IMR-90 (cell line): ENCODE results near the gene SNX22. TPM values are rescaled to one million over a fixed set of nuclear protein-coding genes. Genes with fewer than 3 reads are reported as not detected.

Source experiments
- ATAC-seq: fragments of 200-7000 bp; cut with Tn5 transposase; 2 replicates; pipeline ENCODE4 v1.9.1; 2020; ENCODE audit warnings: low read depth, mild to moderate bottlenecking, moderate library complexity
- BruUV-seq: library from RNA; stranded (reverse); fragments of 400-500 nt; replicated peaks from 2 replicates; lab custom pipeline; 2021; lab: Mats Ljungman, UMichigan
- CTCF ChIA-PET: fragments of 300-600 bp; formaldehyde crosslinking; extraction: SDS; loops from one replicate; lab custom pipeline; 2021; ENCODE audit warnings: antibody characterized with exemption; lab: Yijun Ruan, JAX
- POLR2A ChIA-PET: fragments of 300-600 bp; sonication (Branson Sonifier 250); formaldehyde crosslinking; loops from one replicate; lab custom pipeline; 2022; ENCODE audit warnings: antibody characterized with exemption; ENCODE audit not compliant: unreplicated experiment; lab: Charles Lee
- DNase-seq: peaks from one replicate; pipeline ENCODE4 v3.0.0; 2013
- H2AFZ ChIP-seq: replicated peaks from 2 replicates; pipeline ENCODE3; 2013; ENCODE audit warnings: low read length, mild to moderate bottlenecking; ENCODE audit not compliant: poor library complexity
- H2AK5ac ChIP-seq: 2 replicates; pipeline ENCODE4 v1.6.1; 2013; ENCODE audit warnings: low read depth, low read length, inconsistent platforms
- H2AK9ac ChIP-seq: replicated peaks from 2 replicates; pipeline ENCODE3; 2013; ENCODE audit warnings: mild to moderate bottlenecking, low read depth, low read length, moderate library complexity; ENCODE audit not compliant: poor library complexity
- H2BK120ac ChIP-seq: 2 replicates; pipeline ENCODE4 v1.6.1; 2013; ENCODE audit warnings: low read depth, low read length, inconsistent platforms
- H2BK15ac ChIP-seq: 3 replicates; pipeline ENCODE4 v1.6.1; 2013; ENCODE audit warnings: low read depth, low read length, inconsistent platforms
- H2BK20ac ChIP-seq: 2 replicates; pipeline ENCODE4 v1.6.1; 2013; ENCODE audit warnings: low read depth, mild to moderate bottlenecking, inconsistent platforms, low read length, moderate library complexity
- H2BK5ac ChIP-seq: 2 replicates; pipeline ENCODE4 v1.6.1; 2013; ENCODE audit warnings: mild to moderate bottlenecking, low read depth, low read length, inconsistent platforms; ENCODE audit not compliant: poor library complexity, severe bottlenecking
- H3K14ac ChIP-seq: replicated peaks from 2 replicates; pipeline ENCODE4 v1.6.1; 2013; ENCODE audit warnings: low read depth, low read length, inconsistent platforms
- H3K18ac ChIP-seq: 2 replicates; pipeline ENCODE4 v1.6.1; 2013; ENCODE audit warnings: low read depth, low read length, control low read depth
- H3K23ac ChIP-seq: 2 replicates; pipeline ENCODE4 v1.6.1; 2013; ENCODE audit warnings: low read depth, low read length, inconsistent platforms
- H3K27ac ChIP-seq: 2 replicates; pipeline ENCODE4 v1.5.1; 2013; ENCODE audit warnings: mild to moderate bottlenecking, control low read depth, low read length; ENCODE audit not compliant: insufficient read depth
- H3K27me3 ChIP-seq: 2 replicates; pipeline ENCODE4 v1.6.1; 2013; ENCODE audit warnings: low read length; ENCODE audit not compliant: control insufficient read depth, insufficient read depth
- H3K36me3 ChIP-seq: 2 replicates; pipeline ENCODE4 v1.6.1; 2013; ENCODE audit warnings: low read length, mixed read lengths; ENCODE audit not compliant: control insufficient read depth, insufficient read depth
- H3K4ac ChIP-seq: 2 replicates; pipeline ENCODE4 v1.6.1; 2013; ENCODE audit warnings: low read depth, low read length, inconsistent platforms
- H3K4me1 ChIP-seq: 2 replicates; pipeline ENCODE4 v1.6.1; 2013; ENCODE audit warnings: low read length, mixed read lengths; ENCODE audit not compliant: control insufficient read depth, insufficient read depth
- H3K4me2 ChIP-seq: 2 replicates; pipeline ENCODE4 v1.6.1; 2013; ENCODE audit warnings: low read depth, mild to moderate bottlenecking, control low read depth, low read length, moderate library complexity
- H3K4me3 ChIP-seq: 2 replicates; pipeline ENCODE4 v1.5.1; 2013; ENCODE audit warnings: low read depth, mild to moderate bottlenecking, control low read depth, low read length, moderate library complexity; ENCODE audit not compliant: insufficient read depth
- H3K56ac ChIP-seq: 2 replicates; pipeline ENCODE4 v1.6.1; 2013; ENCODE audit warnings: low read length, inconsistent platforms; ENCODE audit not compliant: insufficient read depth; ENCODE audit errors: extremely low read depth
- H3K79me1 ChIP-seq, 2 experiments: 2 replicates each; pipeline ENCODE4 v1.6.1; 2013; ENCODE audit warnings: low read length in 2 of 2, inconsistent platforms in 1 of 2, low read depth in 1 of 2
- H3K9ac ChIP-seq: 2 replicates; pipeline ENCODE4 v1.6.1; 2013; ENCODE audit warnings: low read depth, low read length, control low read depth
- H3K9me1 ChIP-seq: 2 replicates; pipeline ENCODE4 v1.6.1; 2013; ENCODE audit warnings: low read length, inconsistent platforms; ENCODE audit not compliant: insufficient read depth
- H3K9me3 ChIP-seq: 2 replicates; pipeline ENCODE4 v1.6.1; 2013; ENCODE audit warnings: low read length; ENCODE audit not compliant: control insufficient read depth, insufficient read depth
- H4K20me1 ChIP-seq: 2 replicates; pipeline ENCODE4 v1.6.1; 2013; ENCODE audit warnings: low read length, inconsistent platforms; ENCODE audit not compliant: insufficient read depth
- H4K5ac ChIP-seq: 2 replicates; pipeline ENCODE4 v1.6.1; 2013; ENCODE audit warnings: mild to moderate bottlenecking, low read depth, low read length, control low read depth
- H4K8ac ChIP-seq, 2 experiments: 2 replicates each; pipeline ENCODE4 v1.6.1; 2013; ENCODE audit warnings: low read depth in 2 of 2, low read length in 2 of 2, control low read depth in 1 of 2, inconsistent platforms in 1 of 2
- H4K91ac ChIP-seq: 2 replicates; pipeline ENCODE4 v1.6.1; 2013; ENCODE audit warnings: low read depth, low read length, inconsistent platforms; ENCODE audit not compliant: insufficient read depth
- BHLHE40 ChIP-seq: fragments of 150-350 bp; IDR thresholded peaks from 2 replicates; pipeline ENCODE4 v1.6.1; 2016; ENCODE audit warnings: mild to moderate bottlenecking, low read depth, low read length
- CHD1 ChIP-seq: IDR thresholded peaks from 2 replicates; pipeline ENCODE4 v1.6.1; 2012; ENCODE audit warnings: low read depth, low read length, improper control_type of control experiment
- FOS ChIP-seq: fragments of 150-350 bp; IDR thresholded peaks from 2 replicates; pipeline ENCODE4 v1.6.1; 2016; ENCODE audit warnings: low read depth, low read length
- MAZ ChIP-seq: IDR thresholded peaks from 2 replicates; pipeline ENCODE4 v1.6.1; 2012; ENCODE audit warnings: low read depth, mild to moderate bottlenecking, low read length, improper control_type of control experiment, moderate library complexity, borderline replicate concordance
- RCOR1 ChIP-seq: IDR thresholded peaks from 2 replicates; pipeline ENCODE4 v1.6.1; 2012; ENCODE audit warnings: mild to moderate bottlenecking, low read length, improper control_type of control experiment; ENCODE audit not compliant: insufficient replicate concordance
- RFX5 ChIP-seq: IDR thresholded peaks from 2 replicates; pipeline ENCODE4 v1.8.0; 2012; ENCODE audit warnings: low read depth, mild to moderate bottlenecking, low read length, moderate library complexity
- WGBS, 2 experiments: methylation state at CpG; one replicate each; pipeline versions ENCODE4 v1.1.5 to v1.1.7; 2013; ENCODE audit warnings: missing lambda C conversion rate in 2 of 2; ENCODE audit not compliant: insufficient read length in 1 of 2; ENCODE audit errors: extremely low coverage in 2 of 2; 5-methylcytosine and 5-hydroxymethylcytosine counted together
- dilution Hi-C: fragments of 300-500 bp; cut with HindIII; formaldehyde crosslinking; loops from one replicate; pipeline ENCODE4 v1.14.3; 2018; ENCODE audit warnings: low sequenced_read_pairs; ENCODE audit not compliant: unreplicated experiment
- in situ Hi-C: fragments of 300-500 bp; cut with MboI; formaldehyde crosslinking; loops from 3 replicates; pipeline ENCODE4 v1.14.3; 2019; ENCODE audit warnings: low sequenced_read_pairs, inconsistent platforms, mixed read lengths
- intact Hi-C: fragments of 100-400 bp; cut with micrococcal nuclease; formaldehyde crosslinking; loops from 2 replicates; pipeline ENCODE4 v1.10.0; 2022
- polyA plus RNA-seq, 3 experiments: library from polyadenylated mRNA; depleted of rRNA; stranded (reverse); fragments of >200 nt; gene quantifications; 2 replicates each; pipeline ENCODE4 v1.2.3, GENCODE V29; 2012; ENCODE audit warnings: low replicate concordance in 1 of 3
- total RNA-seq: library from RNA; depleted of rRNA; stranded (reverse); fragments of >200 nt; gene quantifications from 2 replicates; pipeline ENCODE4 v1.2.3, GENCODE V29; 2012
- TF ChIP-seq, protein P1 (sequence below): conservative IDR thresholded peaks from 2 replicates; pipeline ENCODE4 v1.5.1; 2012; ENCODE audit warnings: mild to moderate bottlenecking, low read depth, low read length, improper control_type of control experiment
- TF ChIP-seq, protein P2 (sequence below): fragments of 150-350 bp; IDR thresholded peaks from 2 replicates; pipeline ENCODE4 v1.6.1; 2016; ENCODE audit warnings: low read depth, mild to moderate bottlenecking, low read length, moderate library complexity, borderline replicate concordance
- TF ChIP-seq, protein P3 (sequence below): fragments of 150-350 bp; IDR thresholded peaks from 2 replicates; pipeline ENCODE4 v1.6.1; 2017; ENCODE audit warnings: mild to moderate bottlenecking, antibody characterized with exemption, low read length, low read depth

The SNX22 gene
- total and polyA plus RNA-seq, 2 of the 4 experiments (the other 2 are of a cell fraction): 0.12 to 0.18 TPM

DNA sequence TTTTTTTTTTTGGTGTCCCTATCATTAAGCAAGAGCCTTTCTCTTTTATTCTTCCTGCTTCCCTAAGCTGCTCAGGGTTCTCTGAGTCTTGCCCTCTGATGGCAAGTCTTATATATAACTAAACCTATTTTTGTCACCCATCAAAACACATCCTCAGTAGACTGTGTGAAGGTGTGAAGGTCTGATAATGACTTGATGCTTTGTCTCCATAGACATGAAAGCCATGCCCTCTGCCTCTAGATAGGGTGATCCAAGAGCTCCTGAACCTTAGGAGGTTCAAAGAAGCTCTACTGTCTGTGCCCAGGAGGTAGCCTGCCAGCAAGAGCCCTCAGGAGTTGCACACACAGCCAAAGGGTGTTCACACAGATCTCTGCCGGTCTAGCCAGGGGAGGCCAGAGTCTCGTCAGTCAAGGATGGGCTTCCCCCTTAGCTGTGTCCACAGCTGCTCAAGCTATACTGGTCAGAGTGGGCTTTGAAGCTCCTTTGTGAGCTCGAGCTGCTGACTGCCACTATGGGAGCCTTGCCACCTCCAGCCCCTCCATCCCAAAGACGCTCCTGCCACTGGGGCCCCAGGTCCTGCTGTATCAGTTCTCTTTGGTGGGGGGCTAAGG is 13.1 kb upstream of the SNX22 start:
- CTCF ChIA-PET: no interaction called here
- no peak overlapping the region for H3K18ac ChIP-seq
- H3K9ac ChIP-seq: no peak overlapping the region
- no peaks in the 10 kb centered on the region for H3K9me3 ChIP-seq
- no peak overlapping the region for H2BK20ac ChIP-seq
- dilution Hi-C loops (no loop called here), intact Hi-C loops (no loop called here), in situ Hi-C loops (no loop called here)
- H3K4me3 ChIP-seq: no peak overlapping the region
- H3K36me3 ChIP-seq: peaks cover 46% of the 10 kb centered on the region
- no peak overlapping the region for H4K8ac ChIP-seq
- no peak overlapping the region for H3K4me2 ChIP-seq
- H3K9me1 ChIP-seq: peaks cover 14% of the 10 kb centered on the region; the same call in 1 of the 2 replicates
- no peak overlapping the region for H3K27ac ChIP-seq
- H3K79me1 ChIP-seq: peaks cover 3 to 19% of the 10 kb centered on the region in 2 experiments; a peak in 1 of 4 replicates
- no peak overlapping the region for H2BK15ac ChIP-seq
- no peak overlapping the region for H3K4ac ChIP-seq
- H3K23ac ChIP-seq: no peak overlapping the region
- DNase-seq (no peak), ATAC-seq (no peak)
- WGBS, 2 experiments: no CpG with 5 or more reads among the region's 4 CpGs
- no TSS peak for BruUV-seq
- H3K4me1 ChIP-seq: no peaks in the 10 kb centered on the region; the same call in 1 of the 2 replicates
- H3K27me3 ChIP-seq: no peaks in the 10 kb centered on the region
- H2AK5ac ChIP-seq: no peak overlapping the region
- TF ChIP-seq MAZ (no peak), CHD1 (no peak), BHLHE40 (no peak), RCOR1 (no peak), RFX5 (no peak), FOS (no peak)
- TF ChIP-seq, protein P1, sequence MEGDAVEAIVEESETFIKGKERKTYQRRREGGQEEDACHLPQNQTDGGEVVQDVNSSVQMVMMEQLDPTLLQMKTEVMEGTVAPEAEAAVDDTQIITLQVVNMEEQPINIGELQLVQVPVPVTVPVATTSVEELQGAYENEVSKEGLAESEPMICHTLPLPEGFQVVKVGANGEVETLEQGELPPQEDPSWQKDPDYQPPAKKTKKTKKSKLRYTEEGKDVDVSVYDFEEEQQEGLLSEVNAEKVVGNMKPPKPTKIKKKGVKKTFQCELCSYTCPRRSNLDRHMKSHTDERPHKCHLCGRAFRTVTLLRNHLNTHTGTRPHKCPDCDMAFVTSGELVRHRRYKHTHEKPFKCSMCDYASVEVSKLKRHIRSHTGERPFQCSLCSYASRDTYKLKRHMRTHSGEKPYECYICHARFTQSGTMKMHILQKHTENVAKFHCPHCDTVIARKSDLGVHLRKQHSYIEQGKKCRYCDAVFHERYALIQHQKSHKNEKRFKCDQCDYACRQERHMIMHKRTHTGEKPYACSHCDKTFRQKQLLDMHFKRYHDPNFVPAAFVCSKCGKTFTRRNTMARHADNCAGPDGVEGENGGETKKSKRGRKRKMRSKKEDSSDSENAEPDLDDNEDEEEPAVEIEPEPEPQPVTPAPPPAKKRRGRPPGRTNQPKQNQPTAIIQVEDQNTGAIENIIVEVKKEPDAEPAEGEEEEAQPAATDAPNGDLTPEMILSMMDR: no peak
- TF ChIP-seq, protein P2, sequence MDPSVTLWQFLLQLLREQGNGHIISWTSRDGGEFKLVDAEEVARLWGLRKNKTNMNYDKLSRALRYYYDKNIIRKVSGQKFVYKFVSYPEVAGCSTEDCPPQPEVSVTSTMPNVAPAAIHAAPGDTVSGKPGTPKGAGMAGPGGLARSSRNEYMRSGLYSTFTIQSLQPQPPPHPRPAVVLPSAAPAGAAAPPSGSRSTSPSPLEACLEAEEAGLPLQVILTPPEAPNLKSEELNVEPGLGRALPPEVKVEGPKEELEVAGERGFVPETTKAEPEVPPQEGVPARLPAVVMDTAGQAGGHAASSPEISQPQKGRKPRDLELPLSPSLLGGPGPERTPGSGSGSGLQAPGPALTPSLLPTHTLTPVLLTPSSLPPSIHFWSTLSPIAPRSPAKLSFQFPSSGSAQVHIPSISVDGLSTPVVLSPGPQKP: no peak
- TF ChIP-seq, protein P3, sequence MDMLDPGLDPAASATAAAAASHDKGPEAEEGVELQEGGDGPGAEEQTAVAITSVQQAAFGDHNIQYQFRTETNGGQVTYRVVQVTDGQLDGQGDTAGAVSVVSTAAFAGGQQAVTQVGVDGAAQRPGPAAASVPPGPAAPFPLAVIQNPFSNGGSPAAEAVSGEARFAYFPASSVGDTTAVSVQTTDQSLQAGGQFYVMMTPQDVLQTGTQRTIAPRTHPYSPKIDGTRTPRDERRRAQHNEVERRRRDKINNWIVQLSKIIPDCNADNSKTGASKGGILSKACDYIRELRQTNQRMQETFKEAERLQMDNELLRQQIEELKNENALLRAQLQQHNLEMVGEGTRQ: no peak
- H2AFZ ChIP-seq: no peak overlapping the region
- H4K5ac ChIP-seq: no peak overlapping the region
- H2BK120ac ChIP-seq: no peak overlapping the region
- H3K56ac ChIP-seq: no peak overlapping the region
- H4K20me1 ChIP-seq: 0 out of 2 replicates have a peak, but pooled peaks cover 5% of the 10 kb centered on the region
- POLR2A ChIA-PET: no interaction called here
- H4K91ac ChIP-seq: no peak overlapping the region
- H2BK5ac ChIP-seq: no peak overlapping the region
- no peak overlapping the region for H3K14ac ChIP-seq
- no peak overlapping the region for H2AK9ac ChIP-seq
